HG03460 (cell line): ENCODE results near the gene MAMLD1.

Source experiments
- ATAC-seq: cut with Tn5 transposase; IDR thresholded peaks from one replicate; pipeline ENCODE4 v1.9.1; 2021; ENCODE audit not compliant: unreplicated experiment

Gene MAMLD1

GRCh38 chrX:150355913-150356312, 7.2 kb upstream of the MAMLD1 start:
- no peak for ATAC-seq

GRCh38 chrX:150357790-150358189, 5.3 kb upstream of the MAMLD1 start:
- ATAC-seq, result no peak

- ATAC-seq, result no peak
Measured at GRCh38 chrX:150358651-150359050, 4.5 kb upstream of the MAMLD1 start.

- no peak for ATAC-seq
Measured at GRCh38 chrX:150360331-150360730, 2.8 kb upstream of the MAMLD1 start.

- no peak for ATAC-seq
Measured at GRCh38 chrX:150361070-150361776, 1.9 kb upstream of the MAMLD1 start.

DNA sequence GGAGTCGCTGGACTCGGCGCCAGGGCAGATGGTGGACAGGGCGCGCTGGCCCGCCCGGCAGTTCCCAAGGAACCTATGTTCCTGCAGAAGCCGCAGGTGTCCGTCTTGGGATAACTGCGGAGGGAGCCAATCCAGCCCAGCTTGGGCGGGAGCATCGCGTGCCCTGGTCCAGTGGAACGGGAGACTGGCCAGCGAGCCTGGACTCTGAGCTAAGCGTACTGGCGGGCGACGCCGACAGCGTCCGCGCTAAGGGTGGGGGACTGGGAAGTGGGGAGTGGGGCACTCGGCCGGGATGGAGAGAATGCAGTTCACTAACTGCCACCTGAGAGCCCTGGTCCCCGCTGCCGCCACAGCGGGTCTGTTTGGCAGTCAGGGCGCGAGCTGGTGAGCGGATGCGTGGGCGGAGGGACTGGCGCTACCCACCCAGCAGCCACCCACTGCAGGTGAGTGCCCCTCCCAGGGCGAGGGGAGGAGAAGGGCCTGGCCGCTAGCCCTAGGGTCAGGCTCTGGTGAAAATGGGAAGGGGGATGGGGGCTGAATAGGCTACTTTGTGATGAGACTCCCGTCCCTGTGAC, 1.3 kb upstream of the MAMLD1 start:
- ATAC-seq, result no peak

GRCh38 chrX:150363561-150364346, 637 bp downstream of the MAMLD1 start:
- ATAC-seq, result no peak

GRCh38 chrX:150364347-150365050, 1.4 kb downstream of the MAMLD1 start:
- ATAC-seq, result no peak

DNA sequence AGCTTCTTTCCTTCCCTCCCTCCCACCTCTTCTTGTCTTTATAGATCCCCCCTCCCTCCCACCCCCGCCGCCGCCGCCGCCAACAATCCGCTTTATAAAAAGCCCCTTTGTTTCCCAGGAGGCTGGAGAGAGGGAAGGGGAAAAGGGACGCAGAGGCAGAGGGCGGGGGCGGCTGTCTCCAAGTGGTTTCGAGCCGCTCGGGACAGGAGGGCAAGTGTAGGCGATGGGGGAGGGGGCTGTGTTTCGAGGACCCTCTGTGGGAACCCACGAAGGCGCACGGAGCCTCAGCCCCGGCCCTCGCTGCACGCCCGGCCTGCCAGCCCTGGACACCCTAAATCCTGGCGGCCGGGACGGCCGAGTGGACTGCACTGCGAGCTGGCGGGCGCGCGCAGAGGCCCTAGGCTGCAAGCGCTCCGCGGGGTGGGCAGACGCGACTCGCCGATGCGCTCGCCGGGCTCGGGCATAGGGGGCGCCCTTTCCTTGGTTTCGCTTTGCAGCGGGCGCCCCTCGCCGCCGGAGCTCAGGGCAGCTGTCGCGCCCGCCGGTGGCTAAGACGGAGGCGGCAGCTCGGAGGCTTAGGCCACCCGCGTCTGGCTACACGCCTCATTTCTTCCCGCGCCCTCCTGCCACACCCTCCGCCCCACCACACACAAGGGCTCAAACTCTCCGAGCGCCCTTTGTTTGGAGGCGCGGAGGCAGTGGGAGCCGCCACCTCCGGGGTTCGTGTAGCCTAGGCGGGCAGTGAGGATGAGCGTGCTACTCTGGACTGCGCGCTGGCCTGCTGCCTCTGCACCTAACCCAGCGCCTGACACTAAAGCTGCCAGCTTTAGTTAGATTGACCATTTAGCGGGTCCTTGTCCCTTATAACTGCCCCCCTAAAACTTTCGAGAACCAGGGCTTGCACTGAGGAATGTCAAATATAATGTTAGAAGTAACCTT, 2.2 kb downstream of the MAMLD1 start:
- no peak for ATAC-seq

GRCh38 chrX:150365990-150366911, 3.1 kb downstream of the MAMLD1 start:
- no peak for ATAC-seq

GRCh38 chrX:150366951-150367545, 3.9 kb downstream of the MAMLD1 start:
- ATAC-seq, result no peak

DNA sequence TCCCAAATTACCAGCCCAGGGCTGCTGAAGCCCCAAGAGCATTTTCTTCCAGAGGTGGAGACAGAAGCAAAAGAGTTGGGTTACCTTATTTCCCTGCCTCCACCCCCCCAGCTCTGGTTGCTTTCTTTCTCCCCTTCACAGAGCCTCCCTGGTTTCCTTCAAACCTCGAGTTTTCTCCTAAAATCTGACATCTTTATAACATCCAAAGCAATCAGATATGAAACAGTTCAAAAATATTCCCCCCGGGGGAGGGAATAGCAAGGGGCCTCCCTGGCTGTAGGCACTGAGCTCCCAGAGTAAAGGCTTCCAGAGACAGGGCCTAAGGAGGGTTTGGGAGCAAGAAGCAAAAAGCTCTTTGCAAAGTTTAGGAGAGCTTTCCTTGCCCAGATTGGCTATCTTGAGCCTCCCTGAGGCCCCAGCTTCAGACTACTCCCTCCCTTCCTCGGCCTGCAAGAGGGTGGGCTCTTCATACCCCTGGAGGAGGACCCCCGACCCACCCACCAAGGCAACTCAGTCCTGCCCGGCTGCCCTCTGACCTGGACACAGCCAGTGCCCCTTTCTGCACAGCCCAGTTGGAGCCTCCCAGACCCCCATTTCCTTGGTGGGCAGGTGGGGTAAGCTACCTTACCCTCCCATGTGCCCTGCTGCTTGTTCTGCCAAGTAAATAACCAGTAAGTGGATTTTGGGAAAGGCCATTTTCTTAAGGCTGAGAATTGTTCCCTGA, 7.6 kb downstream of the MAMLD1 start:
- ATAC-seq, result no peak

DNA sequence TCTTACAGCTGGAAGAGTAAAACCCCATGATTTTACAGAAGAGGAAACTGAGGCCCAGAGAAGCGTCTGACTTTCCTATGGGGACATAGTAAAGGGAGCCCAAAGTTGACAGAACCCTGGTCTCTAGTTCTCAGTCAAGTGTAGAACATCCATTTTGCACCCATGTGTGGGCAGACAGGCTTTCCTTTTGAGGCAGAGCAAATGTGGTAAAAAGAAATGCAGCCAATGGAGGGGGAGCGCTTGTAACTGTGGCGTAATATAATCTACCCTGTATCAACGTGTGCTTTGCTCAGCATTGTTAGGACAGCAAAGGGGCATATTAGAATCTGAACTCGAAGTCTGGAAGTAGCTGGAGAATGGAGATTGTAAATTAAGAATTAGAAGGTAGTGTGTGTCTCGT, 8.8 kb downstream of the MAMLD1 start:
- ATAC-seq, result no peak

DNA sequence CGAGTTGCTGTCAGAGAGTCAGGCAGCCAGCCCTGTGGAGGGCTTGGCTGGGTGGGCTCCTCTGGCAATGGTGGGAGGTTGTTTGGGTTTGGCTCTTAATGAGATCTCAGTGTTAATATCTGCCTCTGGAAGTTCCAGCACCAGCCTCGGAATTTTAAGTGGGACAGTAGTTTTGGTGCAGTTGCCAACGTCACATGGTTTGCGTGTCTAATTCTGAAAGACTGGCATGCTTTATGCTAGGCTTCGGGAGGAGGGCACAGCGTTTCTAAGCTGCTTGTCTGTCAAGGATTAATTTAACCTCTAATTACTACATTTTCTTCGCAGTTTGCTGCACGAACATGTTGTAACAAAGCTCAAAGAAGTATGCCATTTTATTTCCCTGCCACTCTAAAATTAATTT, 9.2 kb downstream of the MAMLD1 start:
- ATAC-seq, result no peak

GRCh38 chrX:150372756-150373155, 9.6 kb downstream of the MAMLD1 start:
- ATAC-seq, result no peak

- no peak for ATAC-seq
Measured at GRCh38 chrX:150375243-150375770, 12.2 kb downstream of the MAMLD1 start.

- no peak for ATAC-seq
Measured at GRCh38 chrX:150377005-150377404, 13.9 kb downstream of the MAMLD1 start.

- ATAC-seq, result no peak
Measured at GRCh38 chrX:150405006-150405405, 41.9 kb downstream of the MAMLD1 start.
